Jurkat, Clone E6-1 (cell line): ENCODE measurements around the gene STXBP3.
A peak's percentile ranks its signal among the peaks of the same experiment; 100 is the strongest.

Source experiments
- DNase-seq: peaks from one replicate; pipeline ENCODE4 v3.0.0-alpha.2; 2011; ENCODE audit warnings: low read depth, low spot score
- H3K4me3 ChIP-seq: 2 replicates; pipeline ENCODE4 v1.5.1; 2011; ENCODE audit warnings: mild to moderate bottlenecking, low read length, control low read depth, moderate library complexity

STXBP3 gene

DNA sequence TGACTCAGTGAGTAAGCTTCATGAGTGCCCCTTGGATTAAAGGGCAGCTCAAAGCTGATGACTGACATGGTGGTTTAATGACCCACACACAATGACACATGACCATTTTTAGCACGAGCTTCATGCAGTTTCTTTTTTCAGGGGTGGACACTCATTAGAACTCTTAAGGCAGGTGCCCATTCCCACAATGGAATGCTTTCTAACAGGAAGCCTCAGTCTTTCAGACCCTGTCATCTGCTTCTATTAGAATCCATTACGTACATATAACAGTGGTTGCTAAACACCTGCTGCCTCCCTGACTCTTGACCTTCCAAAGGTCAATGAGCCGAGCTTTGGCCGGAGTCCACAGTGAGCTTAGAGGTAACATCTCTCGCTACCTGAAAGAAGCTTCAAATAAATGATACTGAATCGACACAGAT lies 83.0 kb downstream of the STXBP3 start:
- no peak for DNase-seq

DNA sequence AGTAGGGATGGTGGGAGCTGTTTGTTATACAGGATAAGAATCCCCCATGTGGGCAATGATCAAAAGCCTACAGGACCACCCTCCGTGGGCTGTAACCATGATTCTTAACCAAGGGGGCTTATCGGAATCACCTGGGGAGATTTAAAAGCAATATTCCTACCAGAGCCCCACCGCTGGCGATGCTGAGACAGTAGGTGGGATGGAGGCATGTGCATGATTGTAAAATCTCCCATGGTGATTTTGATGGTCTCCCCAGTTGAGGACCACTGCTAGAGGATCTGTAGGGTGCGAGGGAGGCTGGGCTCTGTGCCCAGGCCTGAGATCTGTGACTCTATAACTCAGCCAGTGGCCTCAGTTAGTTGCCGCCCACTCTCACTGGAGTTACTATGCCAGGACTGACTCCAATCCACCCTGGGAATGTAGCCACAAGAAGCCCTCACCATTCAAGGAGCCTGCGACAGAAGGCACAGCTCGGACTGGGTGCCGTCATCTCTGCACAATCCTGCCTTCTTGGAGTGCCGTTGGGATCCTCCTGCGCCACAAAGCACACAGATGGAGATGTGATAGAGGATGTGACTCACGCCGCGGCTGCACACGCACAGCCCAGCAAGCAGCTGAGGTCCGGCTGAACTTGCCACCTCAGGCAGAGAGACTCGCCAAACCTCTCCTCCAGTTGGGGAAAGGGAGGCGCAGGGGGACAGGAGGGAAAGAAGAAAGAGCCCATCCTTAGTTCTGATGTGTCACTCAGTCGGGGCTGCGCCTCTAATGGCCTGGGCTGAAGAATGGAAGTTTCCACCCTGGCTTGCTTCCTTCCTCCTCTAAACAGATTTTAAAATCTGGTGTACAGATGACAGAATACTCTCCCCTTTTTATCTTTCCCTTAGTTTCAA lies 83.9 kb downstream of the STXBP3 start:
- no peak for DNase-seq
- H3K4me3 ChIP-seq = no peak overlapping the region

More for the DNA sequence above, 83.0 kb downstream of the STXBP3 start:
- no peak overlapping the region for H3K4me3 ChIP-seq

DNA sequence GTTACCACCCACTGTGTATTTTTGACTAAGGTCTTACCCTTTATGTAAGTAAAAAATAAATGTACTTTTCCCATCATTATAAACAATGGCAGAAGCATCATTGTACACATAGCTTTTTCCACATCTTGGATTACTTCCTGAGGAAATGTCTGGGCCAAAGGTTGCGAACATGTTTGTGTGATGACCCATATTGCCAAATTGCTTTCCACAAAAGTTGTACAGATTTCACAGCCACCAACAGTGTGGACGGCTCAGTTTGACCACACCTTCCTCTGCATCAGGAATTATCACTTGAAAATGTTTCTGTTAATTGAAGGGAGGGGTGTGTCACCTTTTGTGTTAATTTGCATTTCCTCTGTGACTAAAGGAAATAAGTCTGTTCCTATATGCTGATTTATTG lies 84.8 kb downstream of the STXBP3 start:
- DNase-seq = no peak
- H3K4me3 ChIP-seq = no peak overlapping the region

DNA sequence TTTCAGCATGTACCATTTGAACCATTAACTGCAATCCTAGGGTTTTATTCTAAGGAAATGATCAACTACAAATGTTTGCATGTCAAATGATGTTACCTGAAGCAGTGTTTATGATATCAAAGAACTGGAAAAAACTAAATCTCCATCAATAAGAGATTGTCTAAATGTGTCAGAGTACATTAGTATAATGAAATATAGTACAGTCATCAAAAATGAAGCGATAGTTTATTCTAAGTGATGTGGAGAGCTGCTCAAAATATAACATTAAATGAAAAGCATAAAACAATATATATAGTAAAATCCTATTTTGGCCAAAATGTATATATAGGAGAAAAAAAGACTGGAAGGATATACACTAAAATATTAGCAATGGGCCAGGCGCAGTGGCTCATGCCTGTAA lies 86.5 kb downstream of the STXBP3 start:
- H3K4me3 ChIP-seq = no peak overlapping the region
- no peak for DNase-seq

DNA sequence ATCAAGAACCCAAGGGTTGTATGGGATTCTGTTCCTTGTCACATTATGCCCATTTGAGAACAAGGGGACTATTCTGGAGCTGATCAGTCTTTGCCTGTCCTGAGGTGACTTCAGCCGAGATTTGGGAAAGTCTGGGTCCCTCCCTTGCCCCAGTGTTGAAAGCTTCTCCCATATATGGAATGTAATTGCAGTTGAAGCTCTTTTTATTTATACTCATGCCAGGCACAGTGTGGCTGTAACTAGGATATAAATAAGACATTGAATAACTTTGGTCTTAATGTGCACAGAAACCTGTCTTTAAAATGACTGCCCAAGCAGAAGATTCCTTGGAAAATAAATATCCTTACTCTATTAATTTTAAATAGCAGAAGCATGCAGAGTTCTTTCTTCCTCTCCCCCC lies 95.2 kb downstream of the STXBP3 start:
- DNase-seq = no peak

DNA sequence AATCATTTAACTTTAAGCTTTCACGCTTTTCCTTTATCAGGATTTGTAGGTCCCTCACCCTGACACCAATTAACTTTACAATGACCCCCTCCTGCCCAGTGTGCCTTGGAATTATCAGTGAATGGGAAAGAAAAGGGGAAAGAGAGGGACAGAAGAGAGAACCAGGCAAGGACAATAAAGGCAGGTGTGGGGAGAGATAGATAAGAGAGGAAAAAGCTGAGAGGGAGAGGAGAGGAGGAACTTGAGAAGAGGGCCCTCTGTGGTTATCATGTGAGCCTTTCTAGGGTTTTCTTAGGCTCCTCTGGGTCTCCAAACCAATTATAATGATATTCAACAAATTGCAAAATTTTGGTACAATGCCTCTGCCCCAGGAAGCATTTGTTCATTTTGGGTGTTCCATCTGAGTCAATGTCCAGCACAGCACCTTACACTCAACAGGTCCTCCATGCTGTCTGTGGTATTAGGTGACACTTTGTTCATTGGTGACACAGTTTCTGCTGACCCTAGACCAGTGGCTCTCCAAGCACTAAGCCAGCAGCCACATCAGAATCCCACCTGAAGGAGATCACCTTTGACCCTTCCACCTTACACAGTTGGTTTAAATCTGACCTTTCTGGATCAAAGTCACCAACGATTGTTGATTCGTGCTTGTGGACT lies 96.2 kb downstream of the STXBP3 start:
- no peak for DNase-seq
- no peak overlapping the region for H3K4me3 ChIP-seq

More for the DNA sequence above, 95.2 kb downstream of the STXBP3 start:
- no peak overlapping the region for H3K4me3 ChIP-seq

DNA sequence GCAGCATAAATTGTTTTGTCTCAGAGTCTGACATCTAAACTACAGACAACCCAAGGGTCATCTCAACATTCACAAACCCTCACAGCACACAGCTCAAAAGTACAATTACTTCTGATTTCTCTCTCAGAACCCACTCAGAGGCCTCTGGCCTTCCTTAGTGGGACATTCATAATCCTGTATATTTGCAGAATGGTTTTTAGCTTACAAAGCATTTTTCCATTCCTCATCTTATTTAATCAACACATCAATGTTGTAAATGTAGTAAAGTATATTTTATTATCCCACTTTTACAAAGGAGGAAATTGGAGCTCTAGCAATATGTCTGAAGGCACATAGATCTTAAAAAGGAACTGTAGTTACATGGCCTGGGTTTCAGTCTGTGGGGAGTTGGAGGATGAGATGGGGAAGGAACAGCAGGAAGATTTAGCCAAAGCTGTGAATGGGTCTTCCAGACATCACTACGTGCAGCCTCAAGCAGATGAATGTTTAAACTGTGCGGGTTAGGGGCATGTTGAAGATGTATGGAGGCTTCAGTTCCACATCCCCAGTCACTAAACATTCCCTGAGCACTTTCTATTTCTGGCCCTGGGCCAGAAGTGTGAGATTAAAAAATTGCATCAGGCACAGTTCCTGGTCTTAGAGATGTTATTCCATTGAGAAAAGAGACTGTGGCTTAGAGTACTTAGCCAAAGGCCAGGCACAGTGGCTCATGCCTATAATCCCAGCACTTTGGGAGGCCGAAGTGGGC lies 97.1 kb downstream of the STXBP3 start:
- DNase-seq = no peak
- H3K4me3 ChIP-seq = no peak overlapping the region

DNA sequence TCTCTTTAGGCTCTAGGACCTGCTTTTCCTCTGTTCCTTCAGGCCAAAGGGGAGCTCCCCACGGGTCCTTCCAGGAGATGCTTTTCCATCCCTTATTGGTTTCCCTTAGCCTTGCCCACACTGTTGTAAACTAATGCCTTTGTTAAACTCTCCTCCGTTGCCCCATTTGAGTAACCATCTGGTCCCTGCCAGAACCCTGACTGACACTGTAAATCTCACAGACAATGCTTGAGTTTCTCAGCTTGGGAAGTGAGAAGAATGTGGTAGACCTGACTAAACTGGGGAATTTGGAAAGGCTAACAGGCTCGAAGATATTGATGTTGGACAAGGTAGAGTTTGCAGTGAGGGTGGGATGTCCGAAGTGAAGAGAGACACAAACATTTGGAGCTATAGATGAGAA lies 99.0 kb downstream of the STXBP3 start:
- no peak for DNase-seq
- H3K4me3 ChIP-seq = no peak overlapping the region

DNA sequence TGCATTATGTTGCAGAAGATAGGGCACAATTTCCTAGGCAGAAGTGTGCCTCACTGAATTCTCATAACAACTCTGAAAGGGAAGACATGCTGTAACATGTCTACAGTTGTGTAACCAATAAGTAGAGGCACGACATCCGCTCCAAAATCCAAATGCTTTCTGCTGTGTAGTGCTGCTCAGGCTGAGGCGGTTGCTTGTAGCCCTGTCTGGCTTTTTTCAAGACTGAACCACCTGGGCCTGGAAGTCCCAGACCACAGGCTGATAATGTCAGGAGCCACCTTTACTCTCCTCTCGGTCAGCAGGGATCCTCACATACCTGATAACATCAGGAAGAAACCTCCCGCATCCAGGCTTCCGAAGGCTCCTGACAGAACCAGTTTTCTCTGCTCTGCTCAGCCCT lies 99.5 kb downstream of the STXBP3 start:
- H3K4me3 ChIP-seq = no peak overlapping the region
- no peak for DNase-seq

DNA sequence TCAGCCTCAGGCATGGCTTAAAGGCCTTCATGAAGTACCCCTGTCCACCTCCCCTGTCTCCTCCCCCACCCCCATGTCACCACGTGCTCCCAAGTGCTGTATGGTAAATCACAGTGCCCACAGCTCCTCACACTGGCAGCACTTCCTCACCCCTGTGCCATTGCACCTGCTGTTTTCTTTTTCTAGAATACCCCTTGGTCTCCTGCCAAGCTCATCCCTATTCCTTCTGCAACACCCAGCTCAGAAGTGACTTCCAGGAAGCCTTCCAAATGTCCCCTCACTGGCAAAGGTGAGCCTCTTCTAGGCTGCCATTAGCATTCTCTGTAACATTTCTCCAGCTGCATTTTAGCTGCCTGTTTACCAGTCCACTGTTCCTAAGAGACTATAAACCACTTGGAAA lies 101.0 kb downstream of the STXBP3 start:
- H3K4me3 ChIP-seq = no peak overlapping the region
- no peak for DNase-seq

DNA sequence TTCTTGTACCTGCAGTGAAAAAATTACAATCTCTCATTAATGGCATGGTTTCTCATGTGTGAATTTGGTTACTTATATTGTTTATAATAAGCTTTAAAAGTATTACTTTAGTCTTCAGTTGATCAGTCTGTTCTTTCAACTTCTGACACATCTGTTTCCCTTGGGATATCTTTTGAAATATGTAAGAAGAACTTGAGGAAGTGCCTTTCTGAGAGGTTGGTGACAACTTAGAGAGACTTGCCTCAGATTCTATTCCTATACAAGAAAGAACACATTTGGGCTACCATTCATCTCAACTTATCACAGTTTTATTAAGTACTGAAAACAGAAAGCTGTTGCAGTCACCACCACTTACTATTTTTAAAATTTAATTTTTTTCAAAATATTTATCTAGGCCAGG lies 102.3 kb downstream of the STXBP3 start:
- DNase-seq = no peak
- H3K4me3 ChIP-seq = no peak overlapping the region

DNA sequence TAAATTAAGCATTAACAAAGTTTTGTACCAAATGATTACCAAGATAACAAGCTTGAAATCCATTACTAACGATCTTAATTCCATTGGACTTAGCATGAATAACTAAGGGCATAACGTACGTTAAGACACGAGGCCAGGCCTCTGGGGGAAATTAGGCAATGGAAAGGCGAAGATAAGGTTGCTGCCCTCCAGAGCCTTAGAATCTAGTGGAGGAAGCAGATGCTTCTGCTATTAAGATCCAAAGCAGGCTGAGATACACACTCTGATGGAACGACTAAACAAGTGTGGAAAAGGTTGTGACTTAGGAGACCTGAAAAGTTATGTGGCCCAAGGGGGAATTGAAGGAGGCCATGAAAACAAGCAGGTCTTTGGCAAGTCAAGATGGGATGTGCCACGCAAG lies 104.5 kb downstream of the STXBP3 start:
- DNase-seq = no peak
- no peak overlapping the region for H3K4me3 ChIP-seq

DNA sequence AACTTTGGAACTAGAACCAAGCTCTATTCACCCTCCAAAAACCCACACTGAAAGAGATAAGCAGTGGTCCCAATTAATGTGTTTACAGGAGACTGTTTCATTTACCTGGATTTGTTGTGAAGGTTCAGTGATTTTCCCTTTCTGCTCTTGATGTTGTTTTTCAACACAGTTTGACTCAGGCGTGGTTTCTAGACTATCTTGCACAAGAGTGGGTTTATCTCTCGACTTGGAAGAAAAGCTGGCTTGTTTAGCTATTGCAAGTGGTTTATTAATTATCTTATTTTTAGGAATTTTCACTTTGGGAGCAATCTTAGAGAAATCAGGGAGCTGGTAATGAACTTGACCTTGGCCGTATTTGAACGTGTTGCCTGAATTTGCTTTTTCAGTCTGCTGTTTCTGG lies 105.1 kb downstream of the STXBP3 start:
- DNase-seq = no peak
- H3K4me3 ChIP-seq = no peak overlapping the region

DNA sequence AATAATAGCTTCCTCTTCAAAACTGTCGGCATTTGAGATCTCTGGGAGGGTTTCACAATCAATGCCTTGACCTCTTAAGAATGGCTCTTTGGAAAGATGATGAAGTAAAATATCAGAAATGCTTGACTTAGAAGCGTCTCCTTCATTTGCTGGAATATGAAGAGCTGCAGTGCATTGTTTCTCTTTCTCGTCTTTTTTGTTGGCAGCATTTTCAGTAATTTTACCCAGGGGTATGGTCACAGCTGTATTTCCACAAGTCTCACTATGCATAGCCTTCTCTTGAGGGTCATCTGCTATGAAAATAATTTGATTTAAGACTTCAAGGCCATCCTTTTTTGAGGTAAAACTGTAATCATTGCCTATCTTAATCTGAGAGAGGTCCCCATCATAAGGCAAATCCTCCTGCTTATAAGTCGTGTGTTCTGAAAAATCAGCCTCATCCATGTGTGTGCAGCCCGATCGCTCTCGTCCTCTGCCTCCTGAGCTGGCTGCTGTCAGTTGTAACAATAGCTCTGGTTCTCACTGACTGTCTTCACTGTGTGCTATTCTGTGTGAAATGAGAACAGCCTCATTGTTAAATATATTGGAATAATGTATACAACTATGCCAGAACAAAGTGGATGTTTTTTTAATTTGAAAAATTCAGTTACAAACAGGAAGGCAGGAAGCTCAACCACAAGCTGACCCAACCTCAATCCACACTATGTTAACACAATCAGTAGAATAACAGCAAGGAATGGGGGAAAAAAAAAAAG lies 105.9 kb downstream of the STXBP3 start:
- DNase-seq = peak; percentile 41
- H3K4me3 ChIP-seq = no peak overlapping the region

DNA sequence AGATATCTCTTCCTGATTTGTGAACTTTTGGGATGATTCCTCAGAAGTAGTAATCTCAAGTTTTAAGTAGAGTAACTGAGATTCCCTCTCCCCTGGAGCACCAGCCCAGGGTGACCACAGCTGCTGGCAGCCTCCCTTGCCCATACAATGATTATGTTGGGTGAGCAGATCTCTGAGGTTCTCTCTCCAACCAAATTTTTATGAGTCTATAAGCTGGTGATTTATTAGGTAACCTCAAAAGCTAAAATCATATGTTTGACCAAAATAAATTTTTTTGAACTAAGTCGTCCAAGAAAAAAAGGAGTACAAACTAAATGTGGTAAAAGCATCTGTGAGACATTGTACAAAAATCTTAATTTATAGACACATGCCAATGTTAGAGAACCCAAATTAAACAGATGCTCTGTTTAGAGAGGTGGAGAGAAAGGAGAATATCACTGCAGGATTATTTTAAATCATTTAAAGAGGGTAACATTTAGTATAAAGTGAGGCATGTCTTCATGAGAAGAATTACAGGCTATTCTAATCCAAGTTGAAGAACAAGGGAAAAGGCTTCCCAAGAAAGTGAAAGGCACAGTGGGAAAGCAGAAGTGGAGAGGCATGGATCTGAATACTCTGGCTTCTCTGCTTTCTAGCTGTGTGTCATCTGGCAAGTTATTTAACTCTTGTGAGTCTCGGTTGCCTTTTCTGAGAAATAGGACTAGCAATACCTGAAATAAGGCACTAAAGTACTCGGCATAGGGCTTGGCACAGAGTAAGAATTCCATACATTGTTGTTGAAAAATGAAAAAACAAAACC lies 107.9 kb downstream of the STXBP3 start:
- no peak for DNase-seq
- no peak overlapping the region for H3K4me3 ChIP-seq

DNA sequence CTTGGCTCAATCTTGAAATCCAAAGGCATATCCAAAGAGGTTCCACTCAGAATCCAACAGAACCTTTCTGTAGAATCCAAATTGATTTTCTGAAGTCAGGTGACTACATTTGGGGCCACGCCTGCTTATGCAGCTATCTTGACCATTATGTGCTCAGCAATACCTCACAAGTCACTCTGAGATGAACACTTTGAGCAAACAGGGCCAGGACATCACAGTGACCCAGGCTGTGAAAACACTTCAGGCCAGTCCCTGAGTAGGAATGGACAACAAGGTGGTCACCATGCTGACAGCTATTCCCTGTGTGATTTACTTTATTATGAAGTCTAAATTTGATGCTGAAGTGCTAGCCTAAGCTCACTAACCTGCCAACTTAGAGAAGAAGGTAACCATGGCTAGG lies 110.5 kb downstream of the STXBP3 start, which contains the start of gene AKNAD1:
Gene AKNAD1, minus strand, starts transcription at position 101 of the 400 bp plus-strand sequence. CDS start 4,430 bp downstream, outside the sequence.
- H3K4me3 ChIP-seq = no peak within 1 kb of the TSS
- no peak for DNase-seq

DNA sequence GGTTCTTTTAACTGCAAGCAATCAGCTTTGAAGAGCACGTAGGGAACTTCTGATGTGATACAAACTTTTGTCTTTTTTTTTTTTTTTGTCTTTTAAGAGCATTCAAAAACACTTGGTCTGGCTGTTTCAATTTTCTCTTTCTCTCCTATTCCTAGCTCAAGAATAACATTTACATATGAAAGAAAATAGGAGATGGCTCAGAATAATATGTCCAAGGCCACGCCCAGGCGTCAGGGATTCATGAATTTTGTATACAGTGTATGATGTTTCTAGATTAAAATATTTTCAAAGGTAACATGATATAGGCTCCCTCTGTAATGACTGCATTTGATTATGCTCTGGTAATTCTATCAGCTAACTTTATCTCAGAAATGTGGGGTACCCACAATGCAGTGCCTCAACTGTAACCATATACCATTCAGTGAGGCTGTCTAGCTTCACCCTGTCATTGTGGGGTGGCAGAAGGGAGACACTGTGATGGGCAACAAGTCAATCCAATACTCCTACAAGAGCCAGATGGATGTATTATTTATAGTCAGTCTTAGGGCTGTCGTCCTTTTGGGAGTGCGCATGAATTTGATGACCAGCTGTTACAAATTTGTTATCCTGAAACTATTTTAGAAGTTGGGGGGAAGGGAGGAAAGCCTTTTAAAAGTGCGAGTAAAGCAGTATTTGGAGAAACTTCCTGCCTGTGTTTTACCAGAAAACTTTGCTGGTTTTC lies 111.9 kb downstream of the STXBP3 start:
- no peak overlapping the region for H3K4me3 ChIP-seq
- no peak for DNase-seq
